B cell (primary cell): ENCODE results near the gene SMIM41. TPM values are rescaled to one million over a fixed set of nuclear protein-coding genes. Genes with fewer than 3 reads are reported as not detected.
A peak's percentile ranks its signal among the peaks of the same experiment; 100 is the strongest.

Experiments used
- ATAC-seq: fragments of 200-7000 bp; cut with Tn5 transposase; one replicate; pipeline ENCODE4 v1.10.0; 2021; ENCODE audit warnings: low read depth, mild to moderate bottlenecking, moderate number of reproducible peaks, moderate library complexity
- CTCF ChIA-PET: fragments of 350-600 bp; sonication (Branson Sonifier 250); formaldehyde crosslinking; loops from one replicate; lab custom pipeline; 2021; ENCODE audit warnings: antibody characterized with exemption, inconsistent platforms; lab: Charles Lee
- POLR2A ChIA-PET: fragments of 350-600 bp; sonication (Branson Sonifier 250); formaldehyde crosslinking; loops from one replicate; lab custom pipeline; 2021; ENCODE audit warnings: antibody characterized with exemption; lab: Charles Lee
- DNase-seq: peaks from one replicate; pipeline ENCODE4 v3.0.0; 2013
- H2AFZ ChIP-seq: 2 replicates; pipeline ENCODE4 v1.6.1; 2012; ENCODE audit warnings: mild to moderate bottlenecking, low read depth, low read length; ENCODE audit not compliant: insufficient read depth, poor library complexity, severe bottlenecking
- H3K27ac ChIP-seq, 2 donors: 1 replicate in 1 of 2; 2 replicates in 1 of 2; pipeline ENCODE4 v1.5.1; 2012 to 2013; ENCODE audit warnings: low read length in 2 of 2, mild to moderate bottlenecking in 2 of 2, moderate library complexity in 1 of 2
- H3K27me3 ChIP-seq, 4 experiments: fragments of 200-600 bp in 1 of 4; sonication (generic) in 1 of 4; replicated peaks in 1 of 4; 1 replicate in 2 of 4; 2 replicates in 2 of 4; pipeline versions ENCODE4 v1.6.1 to v1.7.0; 2013 to 2016; ENCODE audit warnings: low read length in 3 of 4, mild to moderate bottlenecking in 2 of 4, mixed read lengths in 1 of 4, moderate library complexity in 1 of 4; ENCODE audit not compliant: insufficient read depth in 4 of 4, control insufficient read depth in 3 of 4; ENCODE audit errors: control extremely low read depth in 1 of 4
- H3K36me3 ChIP-seq, 2 experiments: replicated peaks in 1 of 2; 1 replicate in 1 of 2; 2 replicates in 1 of 2; pipeline versions ENCODE4 v1.6.1 to v1.7.1; 2013; ENCODE audit warnings: low read length in 1 of 2; ENCODE audit not compliant: insufficient read depth in 2 of 2, control insufficient read depth in 1 of 2; ENCODE audit errors: control extremely low read depth in 1 of 2, extremely low read depth in 1 of 2
- H3K4me1 ChIP-seq, 2 donors: fragments of 200-600 bp in 1 of 2; sonication (generic) in 1 of 2; 1 replicate in 1 of 2; 2 replicates in 1 of 2; pipeline versions ENCODE4 v1.5.1 to v1.6.1; 2013 to 2017; ENCODE audit warnings: low read length in 2 of 2; ENCODE audit not compliant: control insufficient read depth in 2 of 2, insufficient read depth in 2 of 2
- H3K4me2 ChIP-seq: replicated peaks from 2 replicates; pipeline ENCODE3; 2012; ENCODE audit warnings: mild to moderate bottlenecking, low read depth, low read length; ENCODE audit not compliant: poor library complexity, severe bottlenecking
- H3K4me3 ChIP-seq, 5 experiments: fragments of 200-600 bp in 1 of 5; sonication (generic) in 1 of 5; 1 replicate in 3 of 5; 2 replicates in 2 of 5; pipeline versions ENCODE4 v1.5.1 to v1.7.0; 2011 to 2016; ENCODE audit warnings: low read length in 4 of 5, mild to moderate bottlenecking in 4 of 5, low read depth in 2 of 5, control low read depth in 1 of 5, moderate library complexity in 1 of 5; ENCODE audit not compliant: insufficient read depth in 1 of 5; ENCODE audit errors: control extremely low read depth in 1 of 5, extremely low read depth in 1 of 5
- H3K79me2 ChIP-seq: fragments of 200-600 bp; sonication (generic); one replicate; pipeline ENCODE4 v1.6.0; 2016; ENCODE audit warnings: low read length; ENCODE audit not compliant: control insufficient read depth, insufficient read depth
- H3K9ac ChIP-seq: fragments of 200-600 bp; sonication (generic); 2 replicates; pipeline ENCODE4 v1.6.1; 2017; ENCODE audit warnings: mild to moderate bottlenecking, low read length, moderate library complexity
- H3K9me3 ChIP-seq, 3 donors: one replicate each; pipeline versions ENCODE4 v1.6.1 to v1.7.1; 2013; ENCODE audit warnings: low read length in 2 of 3; ENCODE audit not compliant: control insufficient read depth in 2 of 3, insufficient read depth in 1 of 3; ENCODE audit errors: control extremely low read depth in 1 of 3
- H4K20me1 ChIP-seq: 2 replicates; pipeline ENCODE4 v1.6.0; 2012; ENCODE audit warnings: mild to moderate bottlenecking, low read length; ENCODE audit not compliant: insufficient read depth, control insufficient read depth, poor library complexity, severe bottlenecking
- H3K27ac Mint-ChIP-seq: one replicate; pipeline ENCODE4 v1.8.0; 2021; ENCODE audit warnings: mixed read lengths
- H3K27me3 Mint-ChIP-seq: one replicate; pipeline ENCODE4 v1.8.0; 2021; ENCODE audit warnings: mixed read lengths
- H3K4me1 Mint-ChIP-seq: one replicate; pipeline ENCODE4 v1.8.0; 2021; ENCODE audit warnings: mixed read lengths
- H3K4me3 Mint-ChIP-seq: one replicate; pipeline ENCODE4 v1.8.0; 2021; ENCODE audit warnings: mixed read lengths
- H3K9me3 Mint-ChIP-seq: one replicate; pipeline ENCODE4 v1.8.0; 2022; ENCODE audit warnings: mixed read lengths; ENCODE audit not compliant: insufficient read depth
- EZH2 ChIP-seq: IDR thresholded peaks from 2 replicates; pipeline ENCODE4 v1.6.1; 2012; ENCODE audit warnings: borderline replicate concordance, low read depth, mild to moderate bottlenecking, moderate library complexity, low read length; ENCODE audit not compliant: insufficient read depth, poor library complexity, severe bottlenecking
- WGBS: methylation state at CpG from one replicate; pipeline ENCODE4 v1.1.5; 2013; ENCODE audit warnings: missing lambda C conversion rate; ENCODE audit not compliant: insufficient coverage; 5-methylcytosine and 5-hydroxymethylcytosine counted together
- intact Hi-C: fragments of 100-400 bp; cut with micrococcal nuclease; formaldehyde crosslinking; loops from one replicate; pipeline ENCODE4 v1.10.0; 2022
- polyA plus RNA-seq: library from polyadenylated mRNA; depleted of rRNA; stranded (reverse); fragments of >200 nt; gene quantifications from 2 replicates; pipeline ENCODE4 v1.2.3, GENCODE V29; 2012
- total RNA-seq, 2 donors: library from RNA; stranded (reverse); fragments of 120-200 nt in 1 of 2; gene quantifications; 1 replicate in 1 of 2; 2 replicates in 1 of 2; pipeline versions ENCODE4 v1.2.3 to v1.2.4, GENCODE V29; 2013 to 2022
- TF ChIP-seq, protein P1 (sequence below): fragments of 200-600 bp; IDR thresholded peaks from one replicate; pipeline ENCODE4 v1.8.0; 2022; ENCODE audit warnings: antibody characterized with exemption, mild to moderate bottlenecking

SMIM41 gene
- total and polyA plus RNA-seq, 2 donors (not counting 1 experiment from before 2014, with no cell fraction given), result 0.12 TPM; not detected in 1

DNA sequence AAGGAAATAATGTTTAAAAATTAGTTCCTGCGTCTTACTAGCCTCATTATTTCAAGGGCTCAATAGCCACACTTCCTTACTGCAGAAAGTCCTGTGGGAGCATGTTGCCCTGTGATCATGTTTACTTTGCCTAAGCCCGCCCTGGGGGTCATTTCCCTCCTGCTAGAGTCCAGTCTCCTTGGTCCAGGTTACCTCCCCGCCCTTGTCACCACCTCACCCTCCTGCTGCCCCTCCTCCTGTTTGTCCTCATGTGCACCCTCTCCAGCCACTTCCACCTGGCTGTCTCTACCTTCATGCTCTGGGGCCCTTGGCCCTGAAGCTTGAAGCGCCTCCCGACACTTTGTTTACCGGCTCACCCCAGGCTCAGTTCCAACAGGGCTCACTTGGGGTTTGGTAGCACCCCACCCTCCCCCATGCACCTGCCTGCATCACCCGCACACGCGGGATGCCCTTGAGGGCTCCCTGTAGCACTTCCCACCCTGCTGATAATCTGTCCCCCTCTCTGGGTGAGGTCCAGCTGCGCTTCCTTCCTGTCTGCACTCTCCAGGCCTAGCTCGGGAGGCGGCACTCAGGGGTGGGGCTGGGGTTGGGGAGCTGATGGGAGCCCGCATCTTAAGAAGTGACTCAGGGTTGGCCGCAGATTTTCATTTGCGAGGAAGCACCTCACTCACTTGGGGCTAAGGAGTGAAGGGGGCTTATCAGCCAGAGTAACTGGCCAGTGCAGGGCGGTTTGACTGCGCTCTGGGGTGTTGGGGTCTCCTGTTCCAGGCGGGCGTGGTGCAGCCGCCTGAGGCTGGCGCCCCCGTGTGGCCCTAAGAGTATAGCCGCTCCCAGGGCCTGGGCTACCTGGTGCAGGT lies 40.1 kb downstream of the SMIM41 start:
- ATAC-seq, result peak; percentile 11
- Histone ChIP-seq H3K4me1 (peaks cover 29 to 39% of the 10 kb centered on the region in 2 donors), H3K79me2 (no peaks in the 10 kb centered on the region), H2AFZ (peak overlapping the region; percentile 45), H3K9ac (no peak overlapping the region), H3K36me3 (no peaks in the 10 kb centered on the region), H3K4me3 (no peak overlapping the region), H3K27me3 (peaks cover 0 to 11% (median 2%) of the 10 kb centered on the region in 4 experiments), H3K27ac (no peak overlapping the region), H3K9me3 (no peaks in the 10 kb centered on the region), H3K4me2 (peak overlapping the region; percentile 48), H4K20me1 (no peaks in the 10 kb centered on the region)
- Mint-ChIP-seq H3K9me3 (no peaks in the 10 kb centered on the region), H3K27me3 (peaks cover 4% of the 10 kb centered on the region), H3K4me1 (peaks cover 47% of the 10 kb centered on the region), H3K27ac (peak overlapping the region; percentile 78), H3K4me3 (peak overlapping the region; percentile 11)
- 12% methylated on average over 20 of the region's 23 CpGs for WGBS
- TF ChIP-seq, protein P1, sequence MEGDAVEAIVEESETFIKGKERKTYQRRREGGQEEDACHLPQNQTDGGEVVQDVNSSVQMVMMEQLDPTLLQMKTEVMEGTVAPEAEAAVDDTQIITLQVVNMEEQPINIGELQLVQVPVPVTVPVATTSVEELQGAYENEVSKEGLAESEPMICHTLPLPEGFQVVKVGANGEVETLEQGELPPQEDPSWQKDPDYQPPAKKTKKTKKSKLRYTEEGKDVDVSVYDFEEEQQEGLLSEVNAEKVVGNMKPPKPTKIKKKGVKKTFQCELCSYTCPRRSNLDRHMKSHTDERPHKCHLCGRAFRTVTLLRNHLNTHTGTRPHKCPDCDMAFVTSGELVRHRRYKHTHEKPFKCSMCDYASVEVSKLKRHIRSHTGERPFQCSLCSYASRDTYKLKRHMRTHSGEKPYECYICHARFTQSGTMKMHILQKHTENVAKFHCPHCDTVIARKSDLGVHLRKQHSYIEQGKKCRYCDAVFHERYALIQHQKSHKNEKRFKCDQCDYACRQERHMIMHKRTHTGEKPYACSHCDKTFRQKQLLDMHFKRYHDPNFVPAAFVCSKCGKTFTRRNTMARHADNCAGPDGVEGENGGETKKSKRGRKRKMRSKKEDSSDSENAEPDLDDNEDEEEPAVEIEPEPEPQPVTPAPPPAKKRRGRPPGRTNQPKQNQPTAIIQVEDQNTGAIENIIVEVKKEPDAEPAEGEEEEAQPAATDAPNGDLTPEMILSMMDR, result peak; percentile 76
- no peak for TF ChIP-seq EZH2
- peak; percentile 73 for DNase-seq
- intact Hi-C loops, result loop anchor here (2.0 to 5.0 kb wide), 2 partner anchors 87 to 167 kb away; partner anchors contain the start of gene ACVR1B
- POLR2A ChIA-PET, result no interaction called here
- CTCF ChIA-PET, result interaction anchor here (1.0 to 11.3 kb wide), 8 partner anchors 11 to 208 kb away, joined by 3 to 407 read pairs (median 4); partner anchors contain the start of gene TAMALIN
